Measurements from ENCODE around the gene ATG101. TPM values are rescaled to one million over a fixed set of nuclear protein-coding genes. Genes with fewer than 3 reads are reported as not detected.
A peak's percentile ranks its signal among the peaks of the same experiment; 100 is the strongest.

Gene ATG101
- total and polyA plus RNA-seq, 2 donors (not counting 1 experiment from before 2014, with no cell fraction given) = 19.4 to 50.3 TPM

- no peaks in the 10 kb centered on the region for H3K27me3 Mint-ChIP-seq
These were observed 4.0 kb downstream of the ATG101 start for GRCh38 chr12:52073531-52074381.

More at GRCh38 chr12:52073531-52074381, 4.0 kb downstream of the ATG101 start:
- ATAC-seq (ENCODE audit: low read depth) (no peak), DNase-seq (no peak)
- peak overlapping the region in 1 of 2 donors; percentile 19 for H3K27ac ChIP-seq (ENCODE audit: low read length in 2 of 2)
- no peaks in the 10 kb centered on the region for H3K27me3 ChIP-seq (replicated peaks in 1 of 4; ENCODE audit: control extremely low read depth in 1 of 4, control insufficient read depth in 3 of 4, insufficient read depth in 4 of 4, low read length in 3 of 4)
- H3K79me2 ChIP-seq (ENCODE audit: control insufficient read depth, insufficient read depth, low read length) = peaks cover 52% of the 10 kb centered on the region
- H2AFZ ChIP-seq (ENCODE audit: insufficient read depth, low read depth, low read length, poor library complexity, severe bottlenecking) = no peak overlapping the region
- H3K36me3 ChIP-seq (replicated peaks in 1 of 2; ENCODE audit: control extremely low read depth in 1 of 2, control insufficient read depth in 1 of 2, extremely low read depth in 1 of 2, insufficient read depth in 2 of 2, low read length in 1 of 2) = peaks cover 0 to 62% of the 10 kb centered on the region in 2 experiments
- POLR2A ChIA-PET = interaction anchor here (0.6 kb wide), 1 partner anchor 23 kb away, joined by 4 read pairs; no protein-coding TSS in a partner anchor
- H3K4me3 ChIP-seq (ENCODE audit: control extremely low read depth in 1 of 5, extremely low read depth in 1 of 5, insufficient read depth in 1 of 5, low read depth in 2 of 5, low read length in 4 of 5) = no peak overlapping the region
- H3K4me2 ChIP-seq (replicated peaks; ENCODE audit: low read depth, low read length, poor library complexity, severe bottlenecking) = peak overlapping the region; percentile 47
- H3K4me1 Mint-ChIP-seq = peaks cover 54% of the 10 kb centered on the region
- no peak overlapping the region for H3K9ac ChIP-seq (ENCODE audit: low read length)
- intact Hi-C loops (cut with micrococcal nuclease) = no loop called here
- no peaks in the 10 kb centered on the region for H3K9me3 ChIP-seq (ENCODE audit: control extremely low read depth in 1 of 3, control insufficient read depth in 2 of 3, insufficient read depth in 1 of 3, low read length in 2 of 3)
- peak overlapping the region; percentile 78 for H3K27ac Mint-ChIP-seq
- no peak for TF ChIP-seq CTCF (IDR thresholded peaks at IDR 0.05)
- TF ChIP-seq EZH2 (IDR thresholded peaks at IDR 0.05; ENCODE audit: borderline replicate concordance, insufficient read depth, low read depth, low read length, poor library complexity, severe bottlenecking) = no peak
- peaks cover 28% of the 10 kb centered on the region for H4K20me1 ChIP-seq (ENCODE audit: control insufficient read depth, insufficient read depth, low read length, poor library complexity, severe bottlenecking)
- peak overlapping the region; percentile 44 for H3K4me3 Mint-ChIP-seq
- CTCF ChIA-PET = interaction anchor here (0.7 to 34.6 kb wide), 3 partner anchors 9 to 43 kb away, joined by 3 to 1315 read pairs (median 103); partner anchors contain the start of gene SMIM41
- WGBS (ENCODE audit: insufficient coverage) = 70% methylated on average over 17 of the region's 23 CpGs
- no peaks in the 10 kb centered on the region for H3K9me3 Mint-ChIP-seq (ENCODE audit: insufficient read depth)
- peaks cover 29 to 50% of the 10 kb centered on the region in 2 donors for H3K4me1 ChIP-seq (ENCODE audit: control insufficient read depth in 2 of 2, insufficient read depth in 2 of 2, low read length in 2 of 2)
